Gastrocnemius medialis (tissue), 4 donors: Measurements from ENCODE around the gene MLF1. TPM values are rescaled to one million over a fixed set of nuclear protein-coding genes. Genes with fewer than 3 reads are reported as not detected.

Source experiments
- ATAC-seq, 2 donors: fragments of 150-250 bp; one replicate each; pipeline ENCODE4 v1.9.1; 2016
- DNase-seq, 2 donors: peaks; one replicate each; pipeline ENCODE4 v3.0.0-alpha.2; 2019
- H3K27ac ChIP-seq, 4 donors: fragments of 200-600 bp; sonication (generic); 1 replicate in 1 of 4; 2 replicates in 3 of 4; pipeline ENCODE4 v1.5.1; 2016 to 2018; ENCODE audit warnings: mild to moderate bottlenecking in 2 of 4, moderate library complexity in 1 of 4
- H3K27me3 ChIP-seq, 3 donors: fragments of 200-600 bp; sonication (generic) in 2 of 3; 1 replicate in 1 of 3; 2 replicates in 2 of 3; pipeline versions ENCODE4 v1.5.1 to v1.6.0; 2016 to 2019; ENCODE audit warnings: mild to moderate bottlenecking in 1 of 3, moderate library complexity in 1 of 3
- H3K36me3 ChIP-seq, 2 donors: fragments of 200-600 bp; sonication (generic) in 1 of 2; one replicate each; pipeline ENCODE4 v1.5.1; 2017 to 2018
- H3K4me1 ChIP-seq, 2 donors: fragments of 200-600 bp; sonication (generic) in 1 of 2; one replicate each; pipeline ENCODE4 v1.5.1; 2016 to 2017; ENCODE audit warnings: mild to moderate bottlenecking in 2 of 2
- H3K4me3 ChIP-seq, 4 donors: fragments of 200-600 bp; sonication (generic) in 3 of 4; 1 replicate in 1 of 4; 2 replicates in 3 of 4; pipeline ENCODE4 v1.5.1; 2016 to 2019; ENCODE audit warnings: mild to moderate bottlenecking in 2 of 4
- H3K9me3 ChIP-seq, 3 donors: fragments of 200-600 bp; sonication (generic) in 2 of 3; 1 replicate in 1 of 3; 2 replicates in 2 of 3; pipeline ENCODE4 v1.5.1; 2016 to 2019
- CTCF ChIP-seq, 5 experiments: fragments of 450-650 bp in 3 of 5; fragments of 200-600 bp in 2 of 5; sonication (generic) in 2 of 5; IDR thresholded peaks in 4 of 5; conservative IDR thresholded peaks in 1 of 5; 1 replicate in 4 of 5; 2 replicates in 1 of 5; pipeline ENCODE4 v1.5.1; 2016 to 2019; ENCODE audit warnings: antibody characterized with exemption in 5 of 5, mild to moderate bottlenecking in 3 of 5, moderate library complexity in 3 of 5
- POLR2A ChIP-seq, 2 donors: fragments of 450-650 bp; IDR thresholded peaks; one replicate each; pipeline ENCODE4 v1.6.1; 2017; ENCODE audit warnings: antibody characterized with exemption in 2 of 2, mild to moderate bottlenecking in 2 of 2, moderate library complexity in 2 of 2
- in situ Hi-C, 4 donors: fragments of 200-750 bp; cut with MboI; loops; one replicate each; pipeline versions ENCODE4 v1.15.0 to v1.8.0; 2017; ENCODE audit warnings: low sequenced_read_pairs in 4 of 4
- intact Hi-C: fragments of 100-400 bp; cut with DNase I; formaldehyde crosslinking; loops from one replicate; pipeline ENCODE4 v1.15.1; 2023; ENCODE audit warnings: low total_unique reads
- total RNA-seq, 4 donors: library from RNA; depleted of rRNA; stranded (reverse); fragments of >200 nt; gene quantifications; one replicate each; pipeline versions ENCODE4 v1.1.0 to v1.2.3, GENCODE V29; 2016

The MLF1 gene
- total RNA-seq, 4 donors from 2014 or later = 18.4 to 40.8 (median 24.0) TPM

DNA sequence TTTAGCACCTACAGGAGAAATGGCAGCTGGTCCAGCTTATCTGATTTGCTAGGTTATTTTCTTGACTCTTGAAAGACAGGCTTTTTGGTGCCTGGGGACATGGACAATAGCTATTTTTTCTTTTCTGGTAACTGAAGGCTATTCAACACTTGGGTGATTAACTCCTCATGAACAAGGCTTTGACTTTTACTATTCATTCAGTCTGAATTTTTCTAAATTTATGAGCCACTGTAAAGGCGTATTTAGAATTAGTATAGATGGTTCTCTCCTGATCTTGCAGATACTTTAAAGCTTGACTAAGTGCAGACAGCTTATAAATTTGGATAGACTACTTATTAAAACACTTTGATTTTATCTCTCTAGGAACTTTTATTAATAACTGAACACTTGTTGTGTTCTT is 54.9 kb downstream of the MLF1 start:
- Histone ChIP-seq H3K27ac (no peak overlapping the region), H3K4me1 (no peaks in the 10 kb centered on the region), H3K27me3 (no peaks in the 10 kb centered on the region), H3K4me3 (no peak overlapping the region), H3K9me3 (no peaks in the 10 kb centered on the region), H3K36me3 (no peaks in the 10 kb centered on the region)
- TF ChIP-seq CTCF (IDR thresholded peaks at IDR 0.05 in 4 of 5, conservative IDR thresholded peaks at IDR 0.05 in 1 of 5) = no peak
- intact Hi-C loops = no loop called here
- DNase-seq = no peak
- in situ Hi-C loops = loop anchor here in 1 of 4 donors (25.0 kb wide), 1 partner anchor 514 kb away; the partner anchor contains the start of genes RSRC1 and SHOX2
- ATAC-seq = no peak

DNA sequence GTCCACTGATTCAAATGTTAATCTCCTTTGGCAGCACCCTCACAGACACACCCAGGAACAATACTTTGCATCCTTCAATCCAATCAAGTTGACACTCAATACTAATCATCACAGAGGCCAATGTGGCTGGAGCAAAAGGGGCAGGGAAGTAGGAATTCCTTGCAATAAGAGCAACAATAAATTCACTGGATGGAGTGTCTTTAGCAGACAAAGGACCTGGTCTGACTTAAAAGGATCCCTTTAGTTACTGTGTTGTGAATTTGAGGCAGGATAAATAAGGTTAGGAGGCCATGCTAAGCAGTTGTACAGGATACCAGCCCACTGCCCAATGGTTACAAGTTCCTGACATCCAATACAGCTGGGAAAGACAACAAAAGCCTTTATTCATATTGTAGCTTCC is 61.0 kb downstream of the MLF1 start:
- no peaks in the 10 kb centered on the region for H3K9me3 ChIP-seq
- H3K36me3 ChIP-seq = no peaks in the 10 kb centered on the region
- DNase-seq (no peak), ATAC-seq (no peak)
- no peaks in the 10 kb centered on the region for H3K4me1 ChIP-seq
- H3K27ac ChIP-seq = no peak overlapping the region
- TF ChIP-seq CTCF (IDR thresholded peaks at IDR 0.05 in 4 of 5, conservative IDR thresholded peaks at IDR 0.05 in 1 of 5) (no peak), POLR2A (IDR thresholded peaks at IDR 0.05) (no peak)
- H3K27me3 ChIP-seq = no peaks in the 10 kb centered on the region
- in situ Hi-C loops = loop anchor here in 1 of 4 donors (25.0 kb wide), 1 partner anchor 520 kb away; the partner anchor contains the start of genes RSRC1 and SHOX2
- intact Hi-C loops = no loop called here
- H3K4me3 ChIP-seq = no peak overlapping the region

- H3K4me3 ChIP-seq = no peak overlapping the region
- no peaks in the 10 kb centered on the region for H3K36me3 ChIP-seq
- TF ChIP-seq CTCF (IDR thresholded peaks at IDR 0.05 in 4 of 5, conservative IDR thresholded peaks at IDR 0.05 in 1 of 5) (no peak), POLR2A (IDR thresholded peaks at IDR 0.05) (no peak)
- ATAC-seq (no peak), DNase-seq (no peak)
- intact Hi-C loops (loop anchor here (5.0 kb wide), 4 partner anchors 68 to 1558 kb away; partner anchors contain the start of genes MFSD1 and MLF1), in situ Hi-C loops (loop anchor here in 1 of 4 donors (25.0 kb wide), 1 partner anchor 528 kb away; the partner anchor contains the start of genes RSRC1 and SHOX2)
- H3K9me3 ChIP-seq = no peaks in the 10 kb centered on the region
- peaks cover 4 to 8% of the 10 kb centered on the region in 2 donors for H3K4me1 ChIP-seq
- H3K27ac ChIP-seq = no peak overlapping the region
- no peaks in the 10 kb centered on the region for H3K27me3 ChIP-seq
Measured at GRCh38 chr3:158640646-158641045, 69.7 kb downstream of the MLF1 start.

DNA sequence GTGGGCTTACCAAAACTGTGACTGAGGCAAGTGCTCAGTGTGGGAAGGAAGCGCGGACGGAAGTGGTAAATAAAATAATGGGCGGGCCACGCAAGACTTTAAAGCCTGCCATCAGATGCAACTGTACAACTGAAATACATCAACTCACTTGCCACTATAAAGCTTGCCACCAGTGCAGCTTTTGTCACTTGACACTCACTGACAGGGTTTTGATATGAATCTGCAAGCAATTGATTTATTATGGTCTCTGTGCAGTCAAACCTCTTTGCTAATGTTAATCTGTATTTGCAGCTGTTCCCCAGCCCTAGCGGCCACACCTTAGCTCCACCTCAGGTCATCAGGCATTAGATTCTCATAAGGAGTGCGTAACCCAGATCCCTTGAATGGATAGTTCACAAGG is 71.0 kb downstream of the MLF1 start:
- ATAC-seq (no peak), DNase-seq (no peak)
- no peaks in the 10 kb centered on the region for H3K27me3 ChIP-seq
- intact Hi-C loops (loop anchor here (5.0 kb wide), 4 partner anchors 70 to 1560 kb away; partner anchors contain the start of genes MFSD1 and MLF1), in situ Hi-C loops (loop anchor here in 1 of 4 donors (25.0 kb wide), 1 partner anchor 530 kb away; the partner anchor contains the start of genes RSRC1 and SHOX2)
- no peaks in the 10 kb centered on the region for H3K9me3 ChIP-seq
- no peak overlapping the region for H3K27ac ChIP-seq
- H3K4me1 ChIP-seq = peaks cover 18 to 20% of the 10 kb centered on the region in 2 donors
- TF ChIP-seq POLR2A (IDR thresholded peaks at IDR 0.05) = no peak
- no peak for TF ChIP-seq CTCF (IDR thresholded peaks at IDR 0.05 in 4 of 5, conservative IDR thresholded peaks at IDR 0.05 in 1 of 5)
- H3K36me3 ChIP-seq = peaks cover 0 to 12% of the 10 kb centered on the region in 2 donors
- H3K4me3 ChIP-seq = no peak overlapping the region
